Ishikawa (cell line): ENCODE measurements around the gene ABCB8.

Source experiments
- CEBPB ChIP-seq: IDR thresholded peaks from 2 replicates; pipeline ENCODE4 v1.6.1; 2012
- CREB1 ChIP-seq: IDR thresholded peaks from 2 replicates; pipeline ENCODE4 v1.6.1; 2012; ENCODE audit warnings: low read depth
- EGR1 ChIP-seq: IDR thresholded peaks from 2 replicates; pipeline ENCODE4 v1.6.1; 2012
- EP300 ChIP-seq: IDR thresholded peaks from 2 replicates; pipeline ENCODE4 v1.6.1; 2012; ENCODE audit warnings: borderline replicate concordance
- FOXM1 ChIP-seq: IDR thresholded peaks from 2 replicates; pipeline ENCODE4 v1.6.1; 2012; ENCODE audit warnings: low read depth, borderline replicate concordance
- NFIC ChIP-seq: IDR thresholded peaks from 2 replicates; pipeline ENCODE4 v1.6.1; 2012
- RAD21 ChIP-seq: IDR thresholded peaks from 2 replicates; pipeline ENCODE4 v1.6.1; 2012; ENCODE audit warnings: low read depth
- TAF1 ChIP-seq: IDR thresholded peaks from 2 replicates; pipeline ENCODE4 v1.6.1; 2012; ENCODE audit warnings: low read depth, mild to moderate bottlenecking
- TCF12 ChIP-seq: IDR thresholded peaks from 2 replicates; pipeline ENCODE4 v1.6.1; 2012; ENCODE audit warnings: low read depth
- TEAD4 ChIP-seq: IDR thresholded peaks from 2 replicates; pipeline ENCODE4 v1.6.1; 2012
- YY1 ChIP-seq: IDR thresholded peaks from 2 replicates; pipeline ENCODE4 v1.6.1; 2012; ENCODE audit warnings: low read depth
- ZBTB7A ChIP-seq: IDR thresholded peaks from 2 replicates; pipeline ENCODE4 v1.6.1; 2012; ENCODE audit warnings: low read depth
- TF ChIP-seq, protein P1 (sequence below): IDR thresholded peaks from 2 replicates; pipeline ENCODE4 v1.6.1; 2012; ENCODE audit warnings: low read depth, mild to moderate bottlenecking
- TF ChIP-seq, protein P2 (sequence below): IDR thresholded peaks from 2 replicates; pipeline ENCODE4 v1.6.1; 2012
- TF ChIP-seq, protein P3 (sequence below): IDR thresholded peaks from 2 replicates; pipeline ENCODE4 v1.6.1; 2012

ABCB8 gene

DNA sequence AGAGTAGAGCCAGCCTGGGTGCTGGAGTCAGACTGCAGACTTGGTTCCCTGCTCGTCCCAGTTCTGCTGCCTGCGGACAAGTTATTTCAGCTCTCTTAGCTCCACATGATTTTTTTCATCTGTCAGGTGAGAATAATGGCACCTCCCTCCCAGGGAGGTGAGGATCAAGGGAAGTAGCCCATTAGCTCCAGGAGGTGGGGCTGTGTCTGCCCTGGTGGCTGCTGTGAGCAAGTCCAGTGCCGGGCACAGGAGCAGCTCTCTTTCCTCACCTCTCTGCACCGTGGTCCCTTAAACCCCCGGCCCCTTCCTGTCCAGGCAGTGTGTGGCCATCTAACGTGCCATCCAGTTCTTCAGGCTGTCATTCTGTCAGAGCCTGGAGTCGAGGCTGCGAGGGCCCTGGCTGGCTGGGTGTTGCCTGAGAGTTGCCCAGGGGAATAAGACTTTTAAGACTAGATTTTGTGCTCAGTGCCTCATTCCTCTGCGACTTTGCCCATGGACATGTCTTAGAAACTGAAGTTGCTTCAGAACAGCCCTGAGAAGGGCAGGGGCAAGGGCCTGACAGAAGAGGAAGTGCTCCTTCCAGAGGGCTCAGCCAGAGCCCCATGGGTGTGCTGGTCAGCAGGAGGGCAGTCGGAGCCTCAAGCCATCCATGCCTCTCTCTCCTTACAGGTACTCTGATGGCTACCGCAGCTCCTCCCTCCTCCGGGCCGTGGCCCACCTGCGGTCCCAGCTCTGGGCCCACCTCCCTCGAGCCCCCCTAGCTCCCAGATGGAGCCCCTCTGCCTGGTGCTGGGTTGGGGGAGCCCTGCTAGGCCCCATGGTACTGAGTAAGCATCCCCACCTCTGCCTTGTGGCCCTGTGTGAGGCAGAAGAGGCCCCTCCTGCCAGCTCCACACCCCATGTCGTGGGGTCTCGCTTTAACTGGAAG is 5.0 kb downstream of the ABCB8 start:
- TF ChIP-seq TEAD4 = no peak
- TF ChIP-seq YY1 = no peak
- no peak for TF ChIP-seq EGR1
- TF ChIP-seq, protein P1, sequence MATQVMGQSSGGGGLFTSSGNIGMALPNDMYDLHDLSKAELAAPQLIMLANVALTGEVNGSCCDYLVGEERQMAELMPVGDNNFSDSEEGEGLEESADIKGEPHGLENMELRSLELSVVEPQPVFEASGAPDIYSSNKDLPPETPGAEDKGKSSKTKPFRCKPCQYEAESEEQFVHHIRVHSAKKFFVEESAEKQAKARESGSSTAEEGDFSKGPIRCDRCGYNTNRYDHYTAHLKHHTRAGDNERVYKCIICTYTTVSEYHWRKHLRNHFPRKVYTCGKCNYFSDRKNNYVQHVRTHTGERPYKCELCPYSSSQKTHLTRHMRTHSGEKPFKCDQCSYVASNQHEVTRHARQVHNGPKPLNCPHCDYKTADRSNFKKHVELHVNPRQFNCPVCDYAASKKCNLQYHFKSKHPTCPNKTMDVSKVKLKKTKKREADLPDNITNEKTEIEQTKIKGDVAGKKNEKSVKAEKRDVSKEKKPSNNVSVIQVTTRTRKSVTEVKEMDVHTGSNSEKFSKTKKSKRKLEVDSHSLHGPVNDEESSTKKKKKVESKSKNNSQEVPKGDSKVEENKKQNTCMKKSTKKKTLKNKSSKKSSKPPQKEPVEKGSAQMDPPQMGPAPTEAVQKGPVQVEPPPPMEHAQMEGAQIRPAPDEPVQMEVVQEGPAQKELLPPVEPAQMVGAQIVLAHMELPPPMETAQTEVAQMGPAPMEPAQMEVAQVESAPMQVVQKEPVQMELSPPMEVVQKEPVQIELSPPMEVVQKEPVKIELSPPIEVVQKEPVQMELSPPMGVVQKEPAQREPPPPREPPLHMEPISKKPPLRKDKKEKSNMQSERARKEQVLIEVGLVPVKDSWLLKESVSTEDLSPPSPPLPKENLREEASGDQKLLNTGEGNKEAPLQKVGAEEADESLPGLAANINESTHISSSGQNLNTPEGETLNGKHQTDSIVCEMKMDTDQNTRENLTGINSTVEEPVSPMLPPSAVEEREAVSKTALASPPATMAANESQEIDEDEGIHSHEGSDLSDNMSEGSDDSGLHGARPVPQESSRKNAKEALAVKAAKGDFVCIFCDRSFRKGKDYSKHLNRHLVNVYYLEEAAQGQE = no peak
- no peak for TF ChIP-seq CEBPB

DNA sequence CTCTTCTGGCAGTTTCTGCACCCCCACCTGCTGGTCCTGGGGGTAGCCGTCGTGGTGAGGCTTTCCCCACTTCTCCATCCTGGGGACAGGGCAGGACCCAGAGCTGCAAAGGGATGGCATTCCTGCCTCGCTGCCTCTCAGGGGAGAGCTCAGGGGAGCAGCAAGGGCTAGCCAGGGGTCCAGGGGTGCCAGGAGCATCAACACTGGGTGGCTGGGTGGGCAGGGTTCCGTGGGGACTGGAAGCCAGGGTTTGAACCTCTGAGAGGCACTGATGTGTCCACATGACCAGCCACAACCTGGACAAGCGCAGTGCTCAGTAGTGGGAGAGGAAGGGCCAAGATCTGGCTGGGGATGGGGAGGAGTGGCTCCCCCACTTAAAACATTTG is 5.6 kb downstream of the ABCB8 start:
- TF ChIP-seq CREB1 = no peak
- TF ChIP-seq EGR1 = no peak
- no peak for TF ChIP-seq YY1

DNA sequence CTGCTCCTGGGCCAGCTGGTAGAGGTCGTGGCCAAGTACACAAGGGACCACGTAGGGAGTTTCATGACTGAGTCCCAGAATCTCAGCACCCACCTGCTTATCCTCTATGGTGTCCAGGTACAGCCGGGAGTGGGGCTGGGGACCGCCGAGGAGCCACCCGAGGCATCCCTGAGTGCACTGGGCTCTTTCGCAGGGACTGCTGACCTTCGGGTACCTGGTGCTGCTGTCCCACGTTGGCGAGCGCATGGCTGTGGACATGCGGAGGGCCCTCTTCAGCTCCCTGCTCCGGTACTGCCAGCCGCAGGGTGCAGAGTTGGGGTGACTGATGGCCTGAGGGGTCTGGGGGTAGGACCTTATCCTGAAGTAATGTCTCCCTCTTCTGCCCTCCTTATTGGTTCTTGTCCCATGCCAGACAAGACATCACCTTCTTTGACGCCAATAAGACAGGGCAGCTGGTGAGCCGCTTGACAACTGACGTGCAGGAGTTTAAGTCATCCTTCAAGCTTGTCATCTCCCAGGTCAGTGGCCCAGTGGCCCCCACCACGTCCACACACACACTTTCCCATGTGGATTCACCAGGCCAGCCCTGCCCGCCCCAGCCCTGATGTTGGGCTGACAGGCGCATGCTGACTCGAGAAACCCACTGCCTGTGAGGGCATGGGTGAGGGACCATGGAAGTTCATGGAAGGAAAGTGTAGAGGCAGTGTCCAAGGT is 6.2 kb downstream of the ABCB8 start:
- TF ChIP-seq NFIC = no peak
- no peak for TF ChIP-seq TCF12
- TF ChIP-seq EGR1 = no peak
- no peak for TF ChIP-seq CEBPB
- TF ChIP-seq ZBTB7A = no peak
- TF ChIP-seq TAF1 = no peak
- no peak for TF ChIP-seq CREB1
- no peak for TF ChIP-seq YY1
- TF ChIP-seq EP300 = no peak

DNA sequence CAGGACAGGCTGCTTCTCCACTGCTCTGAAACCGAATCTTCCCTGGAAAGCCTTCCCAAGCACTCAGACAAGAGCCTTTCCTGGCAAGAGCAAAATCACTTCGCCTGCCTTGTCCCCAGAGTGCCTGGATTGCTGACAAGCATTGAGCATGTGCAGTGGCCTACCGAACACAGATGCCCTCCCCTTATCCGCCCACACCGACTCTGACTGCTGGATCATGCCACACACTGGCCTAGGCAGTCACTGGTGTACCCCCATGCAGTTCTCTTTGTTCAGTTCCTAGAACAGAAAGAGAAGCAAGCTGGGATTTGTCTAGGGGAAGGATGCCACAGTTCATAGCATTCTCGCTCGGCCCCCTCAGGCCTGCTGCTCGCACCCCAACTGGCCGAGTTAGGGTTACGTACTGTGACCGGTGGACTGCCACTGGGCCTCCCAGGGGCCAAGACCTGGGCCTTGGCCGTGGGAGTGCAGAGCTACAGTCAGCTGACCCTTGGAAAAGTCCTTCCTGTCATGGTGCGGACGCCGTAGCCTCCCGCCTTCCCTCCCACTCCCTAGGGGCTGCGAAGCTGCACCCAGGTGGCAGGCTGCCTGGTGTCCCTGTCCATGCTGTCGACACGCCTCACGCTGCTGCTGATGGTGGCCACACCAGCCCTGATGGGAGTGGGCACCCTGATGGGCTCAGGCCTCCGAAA is 6.9 kb downstream of the ABCB8 start:
- TF ChIP-seq CEBPB (no peak), FOXM1 (no peak), ZBTB7A (no peak), YY1 (no peak), CREB1 (no peak), TCF12 (no peak), EP300 (no peak), TEAD4 (no peak), RAD21 (no peak), TAF1 (no peak), EGR1 (no peak), NFIC (no peak)
- TF ChIP-seq, protein P2, sequence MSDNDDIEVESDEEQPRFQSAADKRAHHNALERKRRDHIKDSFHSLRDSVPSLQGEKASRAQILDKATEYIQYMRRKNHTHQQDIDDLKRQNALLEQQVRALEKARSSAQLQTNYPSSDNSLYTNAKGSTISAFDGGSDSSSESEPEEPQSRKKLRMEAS = no peak
- TF ChIP-seq, protein P3, sequence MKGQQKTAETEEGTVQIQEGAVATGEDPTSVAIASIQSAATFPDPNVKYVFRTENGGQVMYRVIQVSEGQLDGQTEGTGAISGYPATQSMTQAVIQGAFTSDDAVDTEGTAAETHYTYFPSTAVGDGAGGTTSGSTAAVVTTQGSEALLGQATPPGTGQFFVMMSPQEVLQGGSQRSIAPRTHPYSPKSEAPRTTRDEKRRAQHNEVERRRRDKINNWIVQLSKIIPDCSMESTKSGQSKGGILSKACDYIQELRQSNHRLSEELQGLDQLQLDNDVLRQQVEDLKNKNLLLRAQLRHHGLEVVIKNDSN = no peak
- TF ChIP-seq, protein P1 = no peak

DNA sequence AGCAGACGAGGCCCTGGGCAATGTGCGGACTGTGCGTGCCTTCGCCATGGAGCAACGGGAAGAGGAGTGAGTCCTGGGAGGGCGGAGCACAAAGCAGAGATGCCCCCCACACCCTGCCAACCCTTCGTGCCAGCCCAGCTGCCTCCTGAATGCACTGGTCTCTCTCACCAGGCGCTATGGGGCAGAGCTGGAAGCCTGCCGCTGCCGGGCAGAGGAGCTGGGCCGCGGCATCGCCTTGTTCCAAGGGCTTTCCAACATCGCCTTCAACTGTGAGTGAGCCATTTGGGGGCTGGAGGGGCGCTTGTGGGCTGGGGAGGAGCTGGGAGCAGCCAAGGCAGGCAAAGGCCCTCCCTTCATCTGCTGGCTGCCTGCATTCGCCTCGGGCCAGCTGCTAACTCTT is 7.7 kb downstream of the ABCB8 start:
- TF ChIP-seq, protein P2 = no peak
